Uterus (tissue), 2 donors: ENCODE results near the gene LAMP5.

Experiments used
- POLR2A ChIP-seq, 2 donors: fragments of 450-650 bp; IDR thresholded peaks; one replicate each; pipeline ENCODE4 v1.6.1; 2016; ENCODE audit warnings: antibody characterized with exemption in 2 of 2, mild to moderate bottlenecking in 1 of 2, moderate library complexity in 1 of 2
- TF ChIP-seq, protein P1 (sequence below), 4 experiments: fragments of 200-600 bp in 2 of 4; fragments of 450-650 bp in 2 of 4; sonication (generic) in 2 of 4; IDR thresholded peaks; one replicate each; pipeline ENCODE4 v1.5.1; 2016 to 2019; ENCODE audit warnings: antibody characterized with exemption in 4 of 4, mild to moderate bottlenecking in 2 of 4, moderate library complexity in 1 of 4

DNA sequence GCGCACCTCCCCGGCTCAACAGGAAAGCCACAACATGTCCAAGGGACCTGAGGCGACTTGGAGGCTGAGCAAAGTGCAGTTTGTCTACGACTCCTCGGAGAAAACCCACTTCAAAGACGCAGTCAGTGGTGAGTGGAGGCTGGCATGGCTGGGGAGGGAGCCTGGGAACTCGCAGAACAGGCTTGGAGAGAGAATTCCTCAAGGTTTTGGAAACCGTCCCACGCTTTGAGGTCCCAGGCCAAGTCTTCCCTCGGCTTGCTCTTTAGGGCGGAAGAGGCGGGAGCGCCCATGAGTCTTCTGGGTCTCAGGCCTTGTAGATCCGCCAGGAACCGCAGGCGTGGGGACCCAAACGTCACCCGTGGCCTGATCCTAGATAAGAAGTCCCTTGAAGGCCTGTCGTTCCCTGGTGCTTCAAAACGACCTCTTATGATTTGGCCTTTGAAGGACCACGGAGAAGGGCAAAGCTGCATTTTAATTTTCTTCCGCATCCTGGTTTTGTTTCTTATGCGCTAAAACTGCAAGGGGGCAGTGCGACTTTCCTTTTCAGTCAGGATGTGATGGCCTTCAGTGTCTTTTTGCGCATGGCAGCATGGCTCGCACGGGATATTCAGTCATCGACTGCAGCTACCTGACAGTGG is 2.0 kb downstream of the LAMP5 start:
- TF ChIP-seq, protein P1, sequence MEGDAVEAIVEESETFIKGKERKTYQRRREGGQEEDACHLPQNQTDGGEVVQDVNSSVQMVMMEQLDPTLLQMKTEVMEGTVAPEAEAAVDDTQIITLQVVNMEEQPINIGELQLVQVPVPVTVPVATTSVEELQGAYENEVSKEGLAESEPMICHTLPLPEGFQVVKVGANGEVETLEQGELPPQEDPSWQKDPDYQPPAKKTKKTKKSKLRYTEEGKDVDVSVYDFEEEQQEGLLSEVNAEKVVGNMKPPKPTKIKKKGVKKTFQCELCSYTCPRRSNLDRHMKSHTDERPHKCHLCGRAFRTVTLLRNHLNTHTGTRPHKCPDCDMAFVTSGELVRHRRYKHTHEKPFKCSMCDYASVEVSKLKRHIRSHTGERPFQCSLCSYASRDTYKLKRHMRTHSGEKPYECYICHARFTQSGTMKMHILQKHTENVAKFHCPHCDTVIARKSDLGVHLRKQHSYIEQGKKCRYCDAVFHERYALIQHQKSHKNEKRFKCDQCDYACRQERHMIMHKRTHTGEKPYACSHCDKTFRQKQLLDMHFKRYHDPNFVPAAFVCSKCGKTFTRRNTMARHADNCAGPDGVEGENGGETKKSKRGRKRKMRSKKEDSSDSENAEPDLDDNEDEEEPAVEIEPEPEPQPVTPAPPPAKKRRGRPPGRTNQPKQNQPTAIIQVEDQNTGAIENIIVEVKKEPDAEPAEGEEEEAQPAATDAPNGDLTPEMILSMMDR (IDR thresholded peaks at IDR 0.05), result no peak
- no peak for TF ChIP-seq POLR2A (IDR thresholded peaks at IDR 0.05)
